ENCODE data around the gene SPOCK3.
A peak's percentile ranks its signal among the peaks of the same experiment; 100 is the strongest.

SPOCK3 gene

DNA sequence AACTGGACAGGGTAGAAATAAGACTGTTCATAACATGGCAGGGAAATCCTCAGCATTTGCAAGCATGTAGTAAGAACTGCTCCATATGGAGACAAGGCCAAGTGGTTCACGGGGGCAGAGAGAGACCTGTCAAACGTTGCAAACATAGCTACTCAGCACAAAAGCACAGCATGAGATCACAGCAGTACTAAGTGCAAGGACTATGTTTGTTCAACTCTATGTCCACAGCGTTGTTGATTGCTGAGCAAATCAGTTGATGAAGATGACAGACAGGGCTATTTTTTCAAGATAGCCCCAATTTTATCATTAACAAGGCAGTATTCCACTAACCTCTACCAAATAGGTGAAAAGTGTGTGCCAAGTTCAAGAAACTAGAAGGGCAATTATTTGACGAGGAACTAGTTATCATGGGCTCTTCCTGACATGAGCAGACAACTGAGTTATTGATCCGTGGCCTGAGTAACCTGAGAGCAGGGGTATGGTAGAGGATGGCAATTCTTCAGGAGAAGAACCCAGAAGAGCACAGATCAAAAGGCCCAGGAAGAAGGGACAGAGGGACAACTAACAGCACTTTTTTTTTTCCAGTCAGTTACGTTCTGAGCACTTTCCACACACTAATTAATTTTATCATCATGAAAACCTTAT lies 57.4 kb downstream of the SPOCK3 start:
- no peak for DNase-seq (ENCODE audit: low spot score)

DNA sequence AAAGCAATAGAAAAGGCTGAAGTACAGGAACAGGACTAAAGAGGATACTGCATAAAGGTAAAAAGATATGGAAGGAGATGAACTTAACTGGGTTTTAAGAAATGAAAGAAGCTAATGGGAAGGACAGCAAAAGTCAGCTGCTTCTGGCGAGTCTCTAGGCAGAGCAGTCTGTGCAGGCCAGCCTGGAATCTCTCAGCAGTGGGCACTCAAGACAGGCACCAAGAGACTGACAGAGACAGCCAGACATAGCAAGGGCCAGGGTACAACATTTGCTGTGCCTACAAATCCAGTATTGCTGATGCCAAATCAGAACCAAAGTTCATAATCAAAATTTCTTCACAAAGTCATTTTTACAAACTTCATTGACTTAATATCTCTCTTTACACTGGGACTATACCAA lies 62.4 kb downstream of the SPOCK3 start:
- DNase-seq (ENCODE audit: low spot score) = no peak

DNA sequence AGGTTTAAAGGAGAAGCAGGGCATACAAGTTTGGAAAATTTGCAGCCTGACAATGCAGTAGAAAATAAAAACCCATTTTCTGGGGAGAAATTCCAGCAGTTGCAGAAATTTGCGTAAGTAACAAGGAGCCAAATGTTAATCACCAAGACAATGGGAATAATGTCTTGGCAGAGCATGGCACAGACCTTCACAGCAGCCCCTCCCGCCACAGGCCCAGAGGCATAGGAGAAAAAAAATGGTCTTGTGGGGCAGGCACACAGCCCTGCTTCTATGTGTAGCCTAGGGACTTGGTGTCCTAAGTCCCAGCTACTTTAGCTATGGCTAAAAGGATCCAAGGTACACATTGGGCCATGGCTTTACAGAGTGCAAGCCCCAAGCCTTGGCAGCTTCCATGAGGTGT lies 65.7 kb downstream of the SPOCK3 start:
- DNase-seq (ENCODE audit: low spot score) = no peak

GRCh38 chr4:167150587-167150986 lies 83.7 kb downstream of the SPOCK3 start:
- DNase-seq (ENCODE audit: low spot score) = no peak

GRCh38 chr4:167144605-167145004 lies 89.7 kb downstream of the SPOCK3 start:
- no peak for DNase-seq (ENCODE audit: low spot score)

GRCh38 chr4:167143018-167143417 lies 91.3 kb downstream of the SPOCK3 start:
- no peak for DNase-seq (ENCODE audit: low spot score)

GRCh38 chr4:167136270-167136669 lies 98.0 kb downstream of the SPOCK3 start:
- no peak for DNase-seq (ENCODE audit: low spot score)

- DNase-seq (ENCODE audit: low spot score) = no peak
Observed at GRCh38 chr4:167129146-167129545, 105.1 kb downstream of the SPOCK3 start.

DNA sequence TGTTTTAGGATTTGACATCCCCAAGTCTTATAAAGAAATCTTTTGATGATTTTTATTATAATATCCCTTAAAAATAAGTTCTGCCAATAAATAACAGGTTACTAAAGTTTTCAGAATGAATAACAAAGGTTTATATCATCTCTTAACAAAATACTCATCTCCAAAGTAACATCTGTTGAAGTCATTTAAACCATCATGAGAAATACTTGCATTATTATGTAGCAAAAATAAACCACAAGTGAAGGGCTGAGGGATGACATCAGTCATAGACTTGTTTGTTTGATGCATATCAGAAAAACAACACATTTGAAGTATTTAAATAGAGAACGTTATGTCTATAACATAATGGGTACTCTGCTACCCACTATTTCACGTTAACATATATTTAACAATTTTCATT lies 114.9 kb downstream of the SPOCK3 start:
- no peak for DNase-seq (ENCODE audit: low spot score)

DNA sequence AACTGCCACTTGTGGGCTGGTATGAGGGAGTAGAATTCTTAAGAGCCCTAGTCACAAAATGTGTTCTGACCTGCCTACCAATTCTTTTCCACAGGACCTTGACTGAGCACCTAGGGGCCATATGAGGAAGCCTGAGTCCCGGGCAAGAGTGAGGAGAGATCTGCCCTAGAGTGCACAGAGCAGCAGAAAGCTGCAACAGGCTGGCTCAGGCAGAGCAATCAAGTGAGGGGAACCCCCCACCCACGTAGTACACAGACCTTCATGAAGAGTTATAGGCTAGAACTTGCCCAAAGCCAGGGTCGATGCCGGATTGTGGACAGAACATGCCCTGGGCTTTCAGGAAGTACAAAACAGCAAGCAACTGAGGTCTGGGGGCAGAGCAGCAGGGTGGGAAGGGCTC lies 117.0 kb downstream of the SPOCK3 start:
- DNase-seq (ENCODE audit: low spot score) = no peak

DNA sequence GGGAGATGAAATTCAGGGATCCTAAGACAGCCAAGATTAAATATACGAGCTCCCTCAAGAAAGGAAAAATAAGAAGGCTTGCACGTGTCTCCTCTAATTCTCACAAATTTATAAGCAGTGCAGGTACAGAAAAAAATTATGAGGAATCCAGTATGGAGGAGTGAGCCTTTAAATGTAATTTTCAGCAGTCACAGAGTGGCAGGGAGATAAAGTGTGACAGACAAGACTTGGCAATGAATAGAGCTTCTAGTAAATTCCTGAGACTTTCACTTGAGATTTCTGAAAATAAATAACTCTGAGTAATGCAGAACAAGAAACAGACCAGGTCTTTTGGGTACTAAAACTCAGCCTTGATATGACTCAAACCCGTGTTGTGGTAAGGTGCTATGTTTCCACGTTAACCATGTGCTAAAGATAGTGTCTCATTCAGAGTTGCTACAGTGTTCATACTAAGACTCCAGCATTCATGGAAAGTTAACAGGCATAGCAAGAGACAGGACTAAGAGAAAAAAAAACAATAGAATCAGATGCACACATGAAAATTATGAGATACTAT lies 119.8 kb downstream of the SPOCK3 start:
- DNase-seq (ENCODE audit: low spot score) = no peak

GRCh38 chr4:167111622-167112021 lies 122.7 kb downstream of the SPOCK3 start:
- no peak for DNase-seq (ENCODE audit: low spot score)

- DNase-seq (ENCODE audit: low spot score) = no peak
Observed at GRCh38 chr4:167111092-167111491, 123.2 kb downstream of the SPOCK3 start.

- DNase-seq (ENCODE audit: low spot score) = no peak
Observed at GRCh38 chr4:167109859-167110258, 124.4 kb downstream of the SPOCK3 start.

DNA sequence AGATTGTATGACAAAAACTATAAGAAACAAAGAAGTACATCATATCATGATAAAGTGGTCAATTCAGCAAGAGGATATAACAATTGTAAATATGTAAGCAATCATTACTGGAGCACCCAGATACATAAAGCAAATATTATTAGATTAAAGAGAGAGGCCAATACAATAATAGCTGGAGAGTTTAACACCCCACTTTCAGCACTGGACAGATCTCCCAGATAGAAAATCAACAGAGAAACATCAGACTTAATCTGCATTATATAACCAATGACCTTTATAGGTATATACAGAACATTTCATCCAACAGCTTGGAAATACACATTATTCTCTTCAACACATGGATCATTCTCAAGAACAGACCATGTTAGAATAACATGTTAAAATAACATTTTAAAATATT lies 128.4 kb downstream of the SPOCK3 start:
- no peak for DNase-seq (ENCODE audit: low spot score)

DNA sequence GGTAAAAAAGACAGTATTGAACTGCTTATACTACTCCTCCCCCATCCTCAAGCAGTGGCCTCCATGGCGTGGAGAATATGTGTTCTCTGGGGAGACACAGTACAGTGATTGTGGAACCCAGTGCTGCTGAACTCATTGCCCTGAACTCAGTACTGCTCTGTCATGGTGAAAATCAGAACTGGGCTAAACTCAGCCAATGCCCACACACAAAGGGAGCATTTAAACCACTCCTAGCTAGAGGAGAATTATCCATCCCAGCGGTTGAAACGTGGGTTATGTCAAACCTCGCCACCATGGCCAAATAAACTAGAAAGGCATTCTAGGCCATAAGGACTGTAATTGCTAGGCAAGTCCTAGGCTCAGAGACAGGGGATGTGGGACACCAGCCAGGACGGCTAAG lies 131.8 kb downstream of the SPOCK3 start:
- DNase-seq (ENCODE audit: low spot score) = no peak

- no peak for DNase-seq (ENCODE audit: low spot score)
Observed at GRCh38 chr4:167101035-167101434, 133.3 kb downstream of the SPOCK3 start.

DNA sequence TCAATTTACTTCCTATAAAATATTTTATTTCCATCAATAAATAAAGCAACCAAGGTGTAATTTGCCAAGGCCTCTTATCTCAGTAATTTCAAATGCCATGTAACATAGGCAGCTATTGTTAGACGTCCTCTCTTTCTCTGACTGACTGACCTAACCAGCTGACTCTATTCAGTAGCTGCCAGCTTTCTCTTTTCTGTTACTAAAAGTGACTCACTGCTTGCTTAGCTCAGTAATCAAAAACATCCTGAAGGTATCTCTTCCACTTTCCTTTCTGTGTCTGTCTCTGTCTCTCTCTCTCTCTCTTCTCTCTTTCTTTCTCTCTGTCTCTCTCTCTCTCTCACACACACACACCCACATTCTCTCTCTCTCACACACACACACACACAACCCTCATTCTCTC lies 134.2 kb downstream of the SPOCK3 start:
- DNase-seq (ENCODE audit: low spot score) = peak; percentile 15

- no peak for DNase-seq (ENCODE audit: low spot score)
Observed at GRCh38 chr4:167088115-167088514, 146.2 kb downstream of the SPOCK3 start.

DNA sequence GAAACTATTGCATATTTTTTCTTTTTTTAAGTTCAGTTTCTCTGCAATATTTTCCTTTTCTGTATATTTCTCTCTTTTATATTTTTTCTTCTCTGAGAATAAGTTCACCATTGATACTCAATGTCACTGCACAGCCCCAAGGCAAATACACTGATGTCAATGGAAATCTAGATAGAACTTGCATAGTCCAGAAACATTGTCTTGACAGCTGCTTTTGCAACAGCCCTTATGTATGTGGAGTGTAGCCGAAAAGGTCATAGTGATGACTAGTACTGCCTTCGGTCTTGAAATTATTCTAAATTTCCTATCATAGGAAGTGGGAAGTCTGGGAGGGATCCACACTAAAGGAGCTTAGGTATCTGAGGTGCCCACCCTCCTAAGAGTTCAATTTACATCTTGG lies 150.0 kb downstream of the SPOCK3 start:
- no peak for DNase-seq (ENCODE audit: low spot score)

GRCh38 chr4:167079762-167080161 lies 154.5 kb downstream of the SPOCK3 start:
- no peak for DNase-seq (ENCODE audit: low spot score)

DNA sequence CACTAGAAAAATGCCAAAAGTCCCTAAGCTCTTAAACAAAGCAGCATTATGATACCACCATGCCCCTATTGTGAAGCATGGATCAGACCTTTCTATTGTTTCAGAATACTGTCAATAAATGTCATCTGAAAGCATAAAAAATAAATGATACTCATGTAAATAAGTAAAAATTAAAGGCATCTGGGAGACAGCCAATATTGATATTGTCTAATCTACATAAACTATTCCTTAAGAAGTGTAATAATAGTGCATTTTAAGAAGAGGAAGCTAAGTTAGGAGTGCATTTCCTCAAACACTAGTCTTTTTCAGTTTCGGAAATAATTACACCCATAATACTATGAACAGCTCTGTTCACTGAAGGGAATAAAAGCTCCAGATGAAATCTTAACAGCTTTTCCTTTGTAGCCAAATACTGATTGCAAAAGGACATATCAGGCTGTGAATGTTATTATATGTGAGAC lies 181.6 kb downstream of the SPOCK3 start:
- DNase-seq (ENCODE audit: low spot score) = no peak

GRCh38 chr4:167049257-167049656 lies 185.0 kb downstream of the SPOCK3 start:
- DNase-seq (ENCODE audit: low spot score) = no peak

DNA sequence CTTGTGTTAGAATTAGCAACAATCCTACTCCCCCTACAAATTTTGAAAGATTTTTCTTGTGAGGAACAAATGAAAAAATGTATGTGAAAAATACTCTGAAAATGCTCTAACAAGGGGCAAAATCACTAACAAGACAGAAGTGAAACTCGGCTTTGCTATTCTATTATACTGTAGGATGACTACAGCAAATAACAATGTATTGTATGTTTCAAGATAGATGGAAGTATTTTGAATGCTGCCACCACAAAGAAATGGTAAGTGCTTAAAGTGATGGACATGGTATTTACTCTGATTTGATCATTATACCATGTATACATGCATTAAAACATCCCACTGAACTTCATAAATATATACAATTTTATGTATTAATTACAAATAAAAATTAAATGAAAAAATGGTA lies 192.8 kb downstream of the SPOCK3 start:
- no peak for DNase-seq (ENCODE audit: low spot score)

Data from COLO829 (cell line).